Measurements from ENCODE around the gene AK9.

- TF ChIP-seq CTCF (IDR thresholded peaks at IDR 0.05) (no peak), POLR2A (IDR thresholded peaks at IDR 0.05) (no peak)
Observed at GRCh38 chr6:109466212-109466923, 224.6 kb downstream of the AK9 start.
